Measurements from ENCODE around the gene GNG11.
A peak's percentile ranks its signal among the peaks of the same experiment; 100 is the strongest.
"Not testable (repeated sequence)": the region's sequence is repeated elsewhere in the genome, so short reads cannot be mapped to it uniquely, and the experiment has no call there.

Gene GNG11

DNA sequence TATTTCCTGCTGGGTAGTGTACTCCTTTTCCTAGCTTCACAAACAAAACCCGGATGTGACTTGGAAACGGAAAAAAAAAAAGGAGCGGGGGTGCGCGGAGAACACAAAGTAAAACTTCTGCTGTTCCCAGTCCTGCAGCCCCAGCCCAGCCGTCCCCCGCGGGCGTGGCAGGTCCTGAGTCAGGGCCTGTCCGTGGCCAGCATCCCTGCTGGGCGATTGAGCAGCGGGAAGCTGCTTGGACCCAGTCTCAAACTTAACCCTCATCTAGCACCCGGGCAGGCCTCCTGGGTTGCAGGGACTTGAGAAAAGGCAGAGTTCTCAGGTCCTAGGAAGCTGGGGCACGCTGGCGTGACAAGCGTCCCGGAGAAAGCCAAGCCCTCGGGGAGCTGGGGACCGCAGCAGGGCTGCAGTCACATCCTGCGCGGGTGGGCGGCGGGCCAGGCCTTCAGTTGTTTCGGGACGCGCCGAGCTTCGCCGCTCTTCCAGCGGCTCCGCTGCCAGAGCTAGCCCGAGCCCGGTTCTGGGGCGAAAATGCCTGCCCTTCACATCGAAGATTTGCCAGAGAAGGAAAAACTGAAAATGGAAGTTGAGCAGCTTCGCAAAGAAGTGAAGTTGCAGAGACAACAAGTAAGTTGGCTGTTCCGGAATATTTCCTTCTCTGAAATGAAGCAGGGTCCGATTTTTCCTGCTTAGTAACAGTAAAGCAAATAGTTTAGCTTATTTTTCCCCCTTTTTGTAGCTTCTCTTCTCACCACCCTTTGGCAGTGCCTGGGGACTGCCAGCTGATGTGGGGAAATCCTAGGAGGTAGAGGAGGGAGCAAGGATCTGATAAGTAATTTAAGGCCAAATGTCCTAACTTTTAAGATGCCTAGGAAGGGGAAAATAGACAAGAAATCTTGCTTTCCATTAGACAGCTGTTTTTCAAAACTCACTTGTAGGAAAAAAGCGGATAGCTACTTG, at the start of gene GNG11:
GNG11 (plus strand) TSS at position 129 of the 960 bp plus-strand sequence; CDS start at position 532, 403 bp downstream.
- DNase-seq, result peak; percentile 17

DNA sequence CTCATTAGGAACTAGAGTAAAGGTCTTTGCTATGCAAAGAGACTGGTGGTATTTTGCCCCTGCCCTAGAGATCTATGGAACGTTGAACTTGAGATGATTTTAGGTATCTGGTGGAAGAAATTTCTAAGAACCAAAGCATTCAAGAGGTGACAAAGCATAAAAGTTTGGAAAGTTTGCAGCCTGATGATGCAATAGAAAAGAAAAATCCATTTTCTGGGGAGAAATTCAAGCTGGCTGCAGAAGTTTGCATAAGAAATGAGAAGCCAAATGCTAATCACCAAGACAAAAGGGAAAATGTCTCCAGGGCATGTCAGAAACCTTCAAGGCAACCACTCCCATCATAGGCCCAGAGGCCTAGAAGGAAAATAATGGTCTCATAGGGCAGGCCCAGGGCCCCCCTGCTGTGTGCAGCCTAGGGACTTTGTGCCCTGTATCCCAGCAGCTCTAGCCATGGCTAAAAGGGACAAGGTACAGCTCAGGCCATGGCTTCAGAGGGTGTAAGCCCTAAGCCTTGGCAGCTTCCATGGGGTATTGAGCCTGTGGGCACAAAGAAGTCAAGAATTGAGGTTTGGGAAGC, 47.4 kb upstream of the GNG11 start:
- DNase-seq, result no peak

DNA sequence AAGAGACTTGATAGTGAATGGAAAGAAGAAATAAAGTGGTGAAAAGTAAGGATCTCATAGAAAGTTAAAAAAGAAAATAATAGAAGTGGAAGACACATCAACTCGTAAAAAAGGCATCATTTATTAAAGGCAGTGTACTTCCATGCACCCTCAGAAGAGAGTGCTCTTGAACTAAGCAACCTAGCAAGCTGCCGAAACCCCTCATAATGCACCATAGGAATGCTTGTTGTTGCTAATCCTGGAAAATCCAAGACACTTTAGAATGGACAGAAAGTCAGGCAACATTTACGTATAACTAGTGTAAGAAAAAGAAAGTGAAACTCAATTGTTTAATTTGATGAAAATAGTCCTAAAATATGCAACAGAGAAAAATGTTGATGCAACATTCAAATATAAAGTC, 43.8 kb upstream of the GNG11 start:
- no peak for DNase-seq

DNA sequence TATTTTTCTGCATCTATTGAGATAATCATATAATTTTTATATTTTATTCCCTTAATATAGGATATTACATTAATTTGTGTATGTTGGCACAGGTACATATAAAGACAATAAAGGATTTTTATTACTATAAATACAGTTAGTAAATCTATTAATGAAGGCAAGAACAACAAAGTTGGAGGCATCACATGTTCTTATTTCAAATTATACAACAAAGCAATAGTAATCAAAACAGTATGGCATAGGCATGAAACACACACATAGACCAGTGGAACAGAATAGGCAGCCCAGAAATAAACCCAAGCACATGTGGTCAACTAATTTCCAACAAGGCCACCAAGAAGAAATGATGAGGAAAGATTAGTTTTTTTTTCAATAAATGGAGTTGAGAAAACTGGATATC, 42.2 kb upstream of the GNG11 start:
- no peak for DNase-seq

DNA sequence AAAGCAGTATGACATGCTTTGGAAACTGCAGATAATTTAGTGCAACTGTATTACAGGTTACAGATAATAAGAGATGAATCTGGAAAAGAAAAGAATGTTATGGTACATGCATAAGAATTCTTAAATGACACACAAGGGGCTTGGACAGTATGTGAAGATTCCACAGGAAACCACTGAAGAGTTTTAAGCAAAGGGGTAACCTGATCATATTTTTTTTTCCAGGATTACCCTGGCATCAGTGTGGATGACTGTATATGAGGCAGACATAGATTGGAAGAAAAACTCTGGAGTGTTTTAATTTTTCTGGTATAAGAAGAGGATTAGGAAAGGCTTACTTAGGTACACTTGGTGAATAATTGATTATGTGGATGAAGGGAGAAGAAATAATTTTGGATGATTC, 39.1 kb upstream of the GNG11 start:
- no peak for DNase-seq

DNA sequence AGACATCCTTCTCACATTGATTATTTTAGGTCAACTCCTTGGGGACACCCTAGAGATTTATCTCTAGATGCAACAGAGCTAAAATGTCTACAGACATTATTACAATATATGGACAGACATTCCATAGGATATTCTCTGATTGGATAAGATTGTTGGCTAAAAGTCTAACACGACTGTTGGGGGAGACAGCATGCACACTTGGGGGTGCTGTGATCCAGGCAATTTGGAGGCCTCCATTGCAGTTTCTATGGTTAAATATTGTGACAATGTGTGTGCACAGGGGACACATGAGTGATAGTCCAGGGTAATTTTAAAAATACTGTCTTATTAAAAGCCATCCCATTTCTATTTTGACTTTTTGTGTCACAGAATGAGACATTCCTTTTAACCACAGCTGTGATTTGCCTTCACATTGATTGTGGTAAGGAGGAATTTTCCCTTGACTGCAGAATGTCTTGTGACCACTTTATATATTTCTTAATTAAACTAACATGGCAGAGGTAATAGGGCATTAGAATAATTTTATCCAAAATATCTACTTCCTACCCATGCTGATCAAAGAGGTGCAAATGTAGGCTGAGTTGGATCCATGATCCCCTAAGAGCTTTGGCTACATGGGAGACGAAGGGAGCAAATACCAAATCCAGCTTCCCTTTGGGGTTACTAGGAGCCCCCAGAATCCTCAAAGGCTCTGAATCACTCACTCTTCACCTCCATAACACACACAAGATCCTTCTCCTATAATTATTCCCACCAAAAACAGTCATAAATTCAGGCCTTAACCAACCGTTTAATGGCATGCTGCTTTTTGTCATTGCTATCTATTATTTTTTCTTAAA, 38.2 kb upstream of the GNG11 start:
- DNase-seq, result no peak

DNA sequence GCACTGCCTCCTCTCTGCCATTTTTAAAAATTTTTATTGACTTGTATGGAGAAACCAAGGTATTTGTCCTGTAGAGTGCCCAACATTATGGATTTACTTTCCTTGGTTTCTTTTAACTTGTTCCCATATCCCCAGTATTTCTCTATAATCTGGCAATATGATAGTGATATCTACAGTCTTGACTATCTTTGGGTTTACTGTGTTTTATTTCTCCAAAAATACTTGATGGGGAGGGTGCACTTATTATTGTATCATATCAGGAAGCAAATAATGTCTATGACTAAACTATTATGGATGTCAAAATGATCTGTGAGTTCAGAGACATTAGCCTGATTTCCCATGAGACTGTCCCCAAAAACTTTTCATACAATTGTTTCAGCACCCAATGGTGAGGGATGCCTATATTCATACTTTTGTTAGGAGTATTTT, 37.6 kb upstream of the GNG11 start:
- DNase-seq, result no peak

DNA sequence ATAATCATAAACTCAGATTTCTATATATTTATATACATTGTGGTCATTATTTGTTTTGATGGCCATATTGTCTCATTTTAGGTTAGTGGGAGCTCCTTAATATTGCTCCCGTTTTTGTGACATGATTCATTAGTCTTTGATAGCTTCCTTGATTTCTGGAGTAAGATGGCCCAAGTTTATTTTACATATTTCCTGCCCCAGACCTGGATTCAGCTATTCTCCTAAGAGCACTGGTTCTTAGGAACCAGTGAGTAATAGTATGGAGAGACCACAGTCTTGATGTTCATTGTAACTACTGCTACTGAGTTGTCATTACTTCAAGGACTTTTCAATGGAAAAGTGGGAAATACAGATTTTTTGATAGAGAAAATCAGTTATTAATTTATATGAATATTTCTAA, 37.0 kb upstream of the GNG11 start:
- no peak for DNase-seq

DNA sequence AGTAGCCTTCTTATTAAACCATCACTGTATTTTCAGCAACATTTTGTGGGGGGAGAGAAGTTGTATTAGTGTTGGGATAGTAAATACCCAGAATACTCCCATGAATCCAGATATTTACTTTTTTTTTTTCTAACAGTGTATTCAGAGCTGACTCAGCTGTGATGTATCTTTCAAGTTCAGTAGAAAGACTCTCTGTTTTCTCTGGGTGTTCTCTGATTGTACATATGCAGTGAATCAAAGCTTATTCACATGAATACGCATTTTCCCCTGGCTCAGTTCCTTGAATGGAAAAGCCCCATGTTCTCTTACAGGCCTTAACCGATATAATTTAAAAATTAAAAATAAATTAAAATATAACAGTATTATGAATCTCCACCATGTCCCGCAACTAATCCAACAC, 32.3 kb upstream of the GNG11 start:
- no peak for DNase-seq

DNA sequence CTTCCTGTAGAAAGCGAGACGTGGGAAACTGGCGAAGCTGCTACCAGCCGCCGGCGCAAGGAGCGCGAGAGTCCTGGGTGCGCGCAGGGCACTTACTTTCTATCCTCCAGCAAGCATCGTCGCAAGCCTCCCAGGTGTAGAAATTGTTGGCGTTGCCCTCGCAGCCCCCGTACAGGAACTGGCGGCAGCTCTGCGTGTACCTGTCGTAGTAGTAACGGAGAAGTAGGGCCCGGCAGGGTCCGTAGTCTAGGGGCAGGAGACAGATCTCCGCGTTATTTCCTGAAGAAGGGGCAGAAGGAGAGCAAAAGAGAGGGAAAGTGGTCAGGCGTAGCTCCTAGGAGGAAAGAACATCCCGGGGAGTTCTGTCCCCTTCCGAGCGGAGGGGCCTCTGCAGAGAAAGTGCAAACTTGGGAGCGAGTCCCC, 31.5 kb upstream of the GNG11 start:
- DNase-seq, result peak; percentile 40

DNA sequence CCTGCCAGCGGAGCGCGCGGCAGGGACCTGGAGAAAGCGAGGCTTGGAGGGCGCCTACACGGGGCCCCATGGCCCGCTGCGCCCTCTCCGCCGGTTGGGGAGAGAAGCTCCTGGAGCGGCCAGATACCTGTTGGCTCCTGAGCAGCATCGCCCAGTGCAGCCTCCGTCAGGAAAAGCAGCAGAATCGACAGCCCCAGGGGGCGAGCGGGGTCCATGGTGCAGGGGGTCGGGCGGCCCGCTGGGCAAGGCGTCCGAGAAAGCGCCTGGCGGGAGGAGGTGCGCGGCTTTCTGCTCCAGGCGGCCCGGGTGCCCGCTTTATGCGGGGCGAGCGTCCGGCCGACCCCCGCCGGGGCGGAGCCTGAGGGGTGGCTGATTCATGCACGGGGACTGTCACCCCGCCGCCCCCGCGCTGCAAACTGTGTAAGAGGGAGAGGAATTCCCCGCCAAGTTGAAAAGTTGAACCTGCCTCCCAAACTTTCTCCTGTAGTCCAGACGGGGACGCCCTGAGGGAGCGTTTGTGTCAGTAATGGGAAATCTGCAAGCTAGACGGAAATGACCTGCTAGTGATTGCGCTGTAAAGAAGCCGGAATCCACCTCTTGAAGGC, 31.0 kb upstream of the GNG11 start, which contains the start of gene TFPI2:
TFPI2 (minus strand) TSS at position 290 of the 605 bp plus-strand sequence; CDS start at position 215, 75 bp downstream.
- DNase-seq, result no peak

DNA sequence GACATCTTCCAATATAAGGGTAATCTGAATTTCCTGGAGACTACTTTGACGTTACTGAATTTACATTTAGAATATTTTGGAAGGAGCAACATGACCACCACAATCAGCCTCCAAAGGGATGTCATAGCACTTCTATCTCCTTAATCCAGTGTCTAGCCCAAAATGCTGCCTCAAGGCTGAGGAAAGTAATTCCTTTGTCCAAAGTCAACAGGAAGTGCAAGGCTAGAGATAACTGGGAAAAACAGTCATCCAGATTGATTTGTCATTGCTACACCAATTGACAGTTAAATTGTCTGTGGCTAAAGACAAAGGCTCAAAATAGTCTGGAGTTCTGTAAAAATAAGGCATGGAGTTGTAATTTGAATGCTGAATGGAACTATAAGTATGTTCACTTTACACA, 27.1 kb upstream of the GNG11 start:
- DNase-seq, result no peak

DNA sequence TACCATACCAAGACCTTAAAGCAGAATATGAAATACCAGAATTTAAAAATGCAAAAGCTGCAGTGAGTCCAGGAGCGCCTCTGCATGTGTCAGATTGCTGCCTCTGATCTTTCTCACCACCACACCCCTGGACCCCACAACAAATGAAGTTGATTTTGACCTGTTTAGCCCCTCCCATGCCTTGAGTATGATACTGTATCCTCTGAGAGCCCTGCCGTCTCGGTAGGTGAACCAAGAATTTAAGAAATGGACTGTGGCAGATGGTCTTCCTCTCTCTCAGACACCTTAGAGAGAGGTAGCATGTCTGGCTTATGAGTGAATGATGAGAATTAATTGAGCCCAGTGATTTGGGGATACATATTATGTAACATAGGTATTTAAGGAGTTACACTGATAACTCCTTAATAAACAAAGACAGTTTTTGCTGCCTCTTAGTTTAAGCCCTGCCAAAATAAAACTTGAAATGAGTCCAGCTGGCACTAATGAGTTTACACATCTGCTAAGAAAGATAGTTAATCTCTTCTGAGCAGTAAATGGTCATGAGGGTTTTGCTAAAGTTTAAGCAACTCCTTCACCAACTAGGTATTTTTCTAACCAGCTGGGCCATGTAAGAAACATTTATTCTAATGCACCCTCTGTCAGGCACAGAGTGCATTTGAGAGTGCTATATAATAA, 26.4 kb upstream of the GNG11 start:
- DNase-seq, result no peak

DNA sequence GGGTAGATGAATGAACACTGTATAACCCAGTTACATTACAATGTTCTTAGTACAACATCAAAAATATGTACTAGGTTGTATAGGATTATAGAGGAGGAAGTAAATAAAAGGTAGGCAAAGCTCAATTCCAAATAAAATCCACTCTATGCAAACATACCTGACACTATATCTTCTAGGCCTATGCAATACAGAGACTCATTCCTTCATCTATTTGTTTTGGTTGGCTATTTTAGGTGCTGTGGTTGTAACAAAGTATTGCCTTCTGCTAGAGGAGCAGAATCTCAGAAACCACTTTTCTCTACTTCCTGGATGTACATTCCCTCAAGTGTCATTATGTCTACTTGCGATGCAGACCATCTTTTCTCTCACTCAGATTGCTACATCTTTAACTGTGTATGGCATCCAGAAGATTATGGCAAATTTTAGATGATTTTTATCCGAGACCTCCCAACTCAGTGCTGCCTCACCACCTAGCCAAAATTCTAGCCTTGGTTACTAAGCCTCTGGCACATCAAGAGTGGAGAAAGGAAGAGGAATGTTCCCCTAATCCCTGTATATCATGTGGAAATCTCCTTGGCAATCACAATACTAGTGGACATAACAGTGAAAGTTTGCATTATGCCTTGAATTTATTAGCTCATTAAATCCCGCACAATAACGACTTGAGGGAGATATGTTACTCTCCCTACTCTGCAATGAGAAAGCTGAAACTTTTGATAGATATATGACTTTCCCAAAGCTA, 25.5 kb upstream of the GNG11 start:
- no peak for DNase-seq

DNA sequence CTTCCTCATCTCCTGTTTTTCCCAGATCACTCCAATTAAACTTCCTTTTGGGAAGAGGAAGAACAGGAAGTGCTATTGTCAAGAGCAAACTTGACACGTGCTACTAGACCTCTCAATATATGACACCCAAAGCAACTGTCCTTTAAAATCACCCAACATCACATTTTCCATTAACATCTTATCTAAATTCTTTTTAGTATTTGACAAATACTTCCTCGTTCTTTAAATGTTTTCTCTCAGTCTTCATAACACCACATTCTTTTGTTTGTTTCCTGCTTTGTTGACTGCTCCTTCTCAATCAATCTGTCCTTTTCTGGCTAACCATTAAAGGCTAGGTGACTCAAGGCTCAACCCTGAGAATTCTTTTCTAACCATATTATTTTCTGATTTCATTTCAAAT, 23.9 kb upstream of the GNG11 start:
- no peak for DNase-seq

DNA sequence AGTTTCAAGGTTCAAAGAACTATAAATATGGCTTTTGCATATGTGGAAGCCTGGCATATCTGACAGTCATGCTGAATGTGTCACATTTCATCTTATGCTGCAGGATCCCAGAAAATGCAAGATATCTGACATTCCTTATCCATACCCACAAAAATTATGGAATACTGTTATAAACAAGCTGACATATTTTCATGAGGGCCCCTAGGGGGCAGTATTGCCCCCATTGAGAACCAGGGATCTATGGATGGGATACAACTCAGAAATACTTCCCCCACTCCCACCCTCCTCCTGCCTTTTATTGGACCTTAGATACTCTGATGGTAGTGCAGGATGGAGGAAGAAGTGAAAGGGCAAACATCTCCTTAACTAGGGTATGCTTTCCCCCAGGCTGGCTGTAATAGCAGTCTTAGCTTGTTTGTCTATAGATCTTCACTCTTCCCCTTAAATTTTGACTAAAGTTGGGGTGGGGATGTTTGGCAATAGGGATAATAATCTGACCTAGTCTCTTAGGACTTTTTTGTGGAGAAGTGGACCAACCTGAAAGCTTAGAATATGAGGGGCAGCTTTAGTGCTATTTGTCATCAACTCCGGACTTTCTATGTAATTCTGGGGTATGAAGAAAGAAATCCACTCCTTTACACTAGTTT, 18.6 kb upstream of the GNG11 start:
- peak; percentile 22 for DNase-seq

DNA sequence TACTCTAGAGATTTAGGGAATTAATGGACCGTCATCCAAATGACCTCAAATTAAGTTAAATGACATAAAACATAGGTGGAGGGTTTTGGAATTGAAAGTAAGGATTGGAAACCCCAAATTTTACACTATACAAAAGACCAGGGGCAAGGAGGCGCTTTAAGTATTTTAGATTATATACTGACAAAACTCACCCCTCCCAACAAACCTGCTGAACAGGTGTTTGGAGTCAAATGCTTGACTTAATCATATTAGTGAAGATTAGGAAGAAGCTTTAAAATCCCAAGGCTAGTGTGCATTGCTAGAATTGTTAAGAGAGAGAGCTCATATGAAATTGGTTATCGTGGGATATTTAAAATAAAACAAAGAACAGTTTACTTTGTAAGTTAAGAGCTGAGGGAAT, 15.3 kb upstream of the GNG11 start, which contains the start of gene GNGT1:
GNGT1 (plus strand) TSS at position 301 of the 400 bp plus-strand sequence. CDS start 180 bp downstream, outside the sequence.
- no peak for DNase-seq

DNA sequence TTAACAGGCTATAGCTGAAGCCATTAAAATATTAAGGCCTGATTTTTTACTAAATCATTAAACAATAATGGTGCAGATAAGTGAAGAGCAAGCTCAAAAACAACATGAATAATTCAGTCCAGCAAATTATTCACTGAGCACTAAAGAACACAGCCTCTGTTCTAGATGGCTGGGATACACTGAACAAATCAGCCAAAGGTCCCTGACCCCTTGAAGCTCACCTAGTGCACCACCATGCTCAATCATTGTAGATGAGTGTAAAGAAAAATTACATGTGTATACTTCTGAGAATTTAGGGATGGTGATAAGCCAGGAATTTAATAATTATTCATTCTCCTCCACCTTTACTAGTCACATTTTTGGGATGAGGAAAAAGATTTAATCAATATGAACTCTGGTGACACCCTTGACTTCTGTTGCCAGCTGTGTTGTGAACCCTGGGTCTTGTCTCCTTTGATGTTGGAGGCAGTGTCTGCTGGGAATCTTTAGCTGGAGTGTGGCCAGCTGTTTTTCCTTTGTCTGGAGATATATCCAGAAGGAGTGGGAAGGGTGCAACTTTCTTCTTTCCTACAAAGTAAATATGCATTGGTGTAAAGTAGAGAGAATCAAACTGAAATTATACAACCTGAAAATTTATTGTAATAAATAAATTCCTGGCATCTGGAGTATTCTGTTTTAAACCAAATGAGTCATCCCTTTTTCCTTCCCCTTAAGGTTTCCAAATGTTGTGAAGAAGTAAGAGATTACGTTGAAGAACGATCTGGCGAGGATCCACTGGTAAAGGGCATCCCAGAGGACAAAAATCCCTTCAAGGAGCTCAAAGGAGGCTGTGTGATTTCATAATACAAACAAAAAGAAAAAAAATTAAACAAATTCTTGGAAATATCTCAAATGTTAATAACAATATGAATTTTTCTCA, 11.2 kb upstream of the GNG11 start:
- no peak for DNase-seq

DNA sequence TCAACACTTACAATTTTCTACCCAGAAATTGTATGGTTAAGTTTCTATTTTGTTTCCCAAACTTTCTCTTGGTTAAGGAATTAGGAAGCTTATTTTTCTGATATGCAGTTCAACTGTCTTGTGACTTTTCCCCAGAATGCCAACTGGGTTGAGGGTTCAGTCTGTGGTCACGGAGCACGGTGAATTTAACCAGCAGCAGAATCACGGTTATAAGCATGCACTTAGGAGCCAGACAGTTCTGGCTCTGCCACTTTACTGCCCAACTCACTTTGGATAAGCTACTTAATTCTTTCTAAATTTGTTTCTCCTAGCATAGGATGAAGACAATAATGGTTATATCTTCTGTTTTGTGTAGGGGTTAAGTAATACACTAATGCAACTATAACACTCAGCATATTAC, 10.3 kb upstream of the GNG11 start:
- not testable (repeated sequence) for DNase-seq

DNA sequence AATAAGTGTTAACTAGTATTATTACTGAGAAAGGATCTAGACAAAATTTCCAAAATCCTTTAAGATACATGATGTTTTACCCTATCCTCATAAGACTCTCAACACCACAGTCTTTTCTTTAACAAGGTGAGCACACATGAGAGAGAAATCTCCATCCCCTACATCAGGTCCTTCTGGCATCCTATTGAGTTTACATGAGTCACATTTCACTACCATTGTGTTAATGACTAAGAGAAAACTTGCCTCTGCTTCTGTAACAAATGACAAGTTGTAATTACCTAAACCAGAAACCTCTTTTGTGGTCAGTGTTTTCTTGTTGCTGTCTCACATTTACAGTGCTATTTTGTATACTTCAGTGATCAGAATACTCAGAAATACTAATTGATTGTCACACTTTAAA, 9.9 kb upstream of the GNG11 start:
- not testable (repeated sequence) for DNase-seq

All from NCI-H1105 treated with DMSO at 0.1 percent for 48 hours (cell line).